Neural progenitor cell (in vitro differentiated cells): Measurements from ENCODE around the gene CDH2.

Experiments used
- EZH2 ChIP-seq: fragments of 200-600 bp; sonication (generic); IDR thresholded peaks from 2 replicates; pipeline ENCODE4 v1.6.1; 2017; ENCODE audit warnings: antibody characterized with exemption, mild to moderate bottlenecking, moderate library complexity
- TF ChIP-seq, protein P1 (sequence below): fragments of 200-600 bp; sonication (generic); IDR thresholded peaks from 2 replicates; pipeline ENCODE4 v1.5.1; 2017; ENCODE audit warnings: antibody characterized with exemption, mild to moderate bottlenecking

DNA sequence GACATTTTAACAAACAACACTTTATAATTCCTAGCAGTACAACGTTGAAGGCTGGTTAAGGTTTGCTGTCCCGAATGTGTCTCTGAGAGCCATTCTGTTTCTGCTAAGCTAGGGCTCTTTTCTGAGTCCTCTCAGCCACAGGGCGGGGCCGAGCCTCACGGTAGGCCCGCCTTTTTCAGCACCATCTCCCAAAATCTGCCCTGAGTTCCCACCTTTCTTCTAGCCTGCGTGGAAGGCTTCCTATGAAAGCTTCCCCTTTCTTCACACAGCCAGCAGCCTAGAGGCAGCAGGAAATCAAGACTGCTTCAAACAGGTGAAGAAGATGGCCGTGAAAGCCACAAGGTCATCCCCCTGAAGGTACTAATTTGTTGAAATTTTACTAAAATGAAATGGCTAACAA lies 255.5 kb downstream of the CDH2 start:
- TF ChIP-seq, protein P1, sequence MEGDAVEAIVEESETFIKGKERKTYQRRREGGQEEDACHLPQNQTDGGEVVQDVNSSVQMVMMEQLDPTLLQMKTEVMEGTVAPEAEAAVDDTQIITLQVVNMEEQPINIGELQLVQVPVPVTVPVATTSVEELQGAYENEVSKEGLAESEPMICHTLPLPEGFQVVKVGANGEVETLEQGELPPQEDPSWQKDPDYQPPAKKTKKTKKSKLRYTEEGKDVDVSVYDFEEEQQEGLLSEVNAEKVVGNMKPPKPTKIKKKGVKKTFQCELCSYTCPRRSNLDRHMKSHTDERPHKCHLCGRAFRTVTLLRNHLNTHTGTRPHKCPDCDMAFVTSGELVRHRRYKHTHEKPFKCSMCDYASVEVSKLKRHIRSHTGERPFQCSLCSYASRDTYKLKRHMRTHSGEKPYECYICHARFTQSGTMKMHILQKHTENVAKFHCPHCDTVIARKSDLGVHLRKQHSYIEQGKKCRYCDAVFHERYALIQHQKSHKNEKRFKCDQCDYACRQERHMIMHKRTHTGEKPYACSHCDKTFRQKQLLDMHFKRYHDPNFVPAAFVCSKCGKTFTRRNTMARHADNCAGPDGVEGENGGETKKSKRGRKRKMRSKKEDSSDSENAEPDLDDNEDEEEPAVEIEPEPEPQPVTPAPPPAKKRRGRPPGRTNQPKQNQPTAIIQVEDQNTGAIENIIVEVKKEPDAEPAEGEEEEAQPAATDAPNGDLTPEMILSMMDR: no peak
- TF ChIP-seq EZH2: no peak
